Measurements from ENCODE around the gene SPTBN2.

The SPTBN2 gene

GRCh38 chr11:66653123-66653522 is 75.9 kb downstream of the SPTBN2 start:
- Histone ChIP-seq H4K20me1 (ENCODE audit: insufficient read depth, low read length) (peaks cover 52% of the 10 kb centered on the region), H3K9ac (ENCODE audit: low read depth, low read length) (no peak overlapping the region), H3K27me3 (ENCODE audit: insufficient read depth, low read length, poor library complexity) (no peaks in the 10 kb centered on the region), H3K4me2 (ENCODE audit: insufficient read depth, low read length) (no peak overlapping the region), H3K36me3 (ENCODE audit: insufficient read depth, low read length) (peaks cover 77% of the 10 kb centered on the region), H3K4me1 (ENCODE audit: insufficient read depth, low read length) (no peaks in the 10 kb centered on the region), H3K27ac (ENCODE audit: low read length) (no peak overlapping the region), H3K9me3 (ENCODE audit: insufficient read depth, low read length, severe bottlenecking) (no peaks in the 10 kb centered on the region), H3K79me2 (ENCODE audit: insufficient read depth, low read length) (peaks cover 86% of the 10 kb centered on the region), H2AFZ (ENCODE audit: low read depth, low read length) (no peak overlapping the region), H3K4me3 (ENCODE audit: low read depth in 1 of 2, low read length in 2 of 2) (no peak overlapping the region)
- TF ChIP-seq EZH2 (IDR thresholded peaks at IDR 0.05; ENCODE audit: borderline replicate concordance, low read depth, low read length, severe bottlenecking): no peak
- TF ChIP-seq CTCF (IDR thresholded peaks at IDR 0.05; ENCODE audit: borderline replicate concordance, extremely low read depth, low read length, poor library complexity, severe bottlenecking): no peak
- ATAC-seq (ENCODE audit: insufficient read depth, low read depth) (no peak), DNase-seq (no peak)

GRCh38 chr11:66652651-66653050 is 76.4 kb downstream of the SPTBN2 start:
- no peak for DNase-seq
- Histone ChIP-seq H3K9me3 (ENCODE audit: insufficient read depth, low read length, severe bottlenecking) (no peaks in the 10 kb centered on the region), H3K9ac (ENCODE audit: low read depth, low read length) (no peak overlapping the region), H3K4me2 (ENCODE audit: insufficient read depth, low read length) (no peak overlapping the region), H2AFZ (ENCODE audit: low read depth, low read length) (no peak overlapping the region), H3K36me3 (ENCODE audit: insufficient read depth, low read length) (peaks cover 75% of the 10 kb centered on the region), H4K20me1 (ENCODE audit: insufficient read depth, low read length) (peaks cover 55% of the 10 kb centered on the region), H3K4me3 (ENCODE audit: low read depth in 1 of 2, low read length in 2 of 2) (no peak overlapping the region), H3K79me2 (ENCODE audit: insufficient read depth, low read length) (peaks cover 87% of the 10 kb centered on the region), H3K27ac (ENCODE audit: low read length) (no peak overlapping the region), H3K27me3 (ENCODE audit: insufficient read depth, low read length, poor library complexity) (no peaks in the 10 kb centered on the region), H3K4me1 (ENCODE audit: insufficient read depth, low read length) (no peaks in the 10 kb centered on the region)
- no peak for TF ChIP-seq EZH2 (IDR thresholded peaks at IDR 0.05; ENCODE audit: borderline replicate concordance, low read depth, low read length, severe bottlenecking)
- no peak for TF ChIP-seq CTCF (IDR thresholded peaks at IDR 0.05; ENCODE audit: borderline replicate concordance, extremely low read depth, low read length, poor library complexity, severe bottlenecking)
- ATAC-seq (ENCODE audit: insufficient read depth, low read depth): 0 out of 3 replicates have a peak, but pooled peaks have one; percentile 10

- ATAC-seq (ENCODE audit: insufficient read depth, low read depth) (peak; percentile 15; the same call in 1 of the 3 replicates), DNase-seq (no peak)
- Histone ChIP-seq H3K9me3 (ENCODE audit: insufficient read depth, low read length, severe bottlenecking) (no peaks in the 10 kb centered on the region), H3K4me2 (ENCODE audit: insufficient read depth, low read length) (no peak overlapping the region), H3K27me3 (ENCODE audit: insufficient read depth, low read length, poor library complexity) (no peaks in the 10 kb centered on the region), H4K20me1 (ENCODE audit: insufficient read depth, low read length) (peaks cover 71% of the 10 kb centered on the region), H3K9ac (ENCODE audit: low read depth, low read length) (no peak overlapping the region), H3K4me1 (ENCODE audit: insufficient read depth, low read length) (no peaks in the 10 kb centered on the region), H3K4me3 (ENCODE audit: low read depth in 1 of 2, low read length in 2 of 2) (no peak overlapping the region), H3K79me2 (ENCODE audit: insufficient read depth, low read length) (peaks cover 89% of the 10 kb centered on the region), H3K27ac (ENCODE audit: low read length) (no peak overlapping the region), H3K36me3 (ENCODE audit: insufficient read depth, low read length) (peaks cover 79% of the 10 kb centered on the region), H2AFZ (ENCODE audit: low read depth, low read length) (no peak overlapping the region)
- TF ChIP-seq CTCF (IDR thresholded peaks at IDR 0.05; ENCODE audit: borderline replicate concordance, extremely low read depth, low read length, poor library complexity, severe bottlenecking): no peak
- TF ChIP-seq EZH2 (IDR thresholded peaks at IDR 0.05; ENCODE audit: borderline replicate concordance, low read depth, low read length, severe bottlenecking): no peak
These were observed 78.0 kb downstream of the SPTBN2 start for GRCh38 chr11:66651016-66651415.

GRCh38 chr11:66649903-66650302 is 79.1 kb downstream of the SPTBN2 start:
- peaks cover 92% of the 10 kb centered on the region for H3K79me2 ChIP-seq (ENCODE audit: insufficient read depth, low read length)
- H3K9me3 ChIP-seq (ENCODE audit: insufficient read depth, low read length, severe bottlenecking): no peaks in the 10 kb centered on the region
- no peak overlapping the region for H3K4me2 ChIP-seq (ENCODE audit: insufficient read depth, low read length)
- DNase-seq: no peak
- peaks cover 84% of the 10 kb centered on the region for H3K36me3 ChIP-seq (ENCODE audit: insufficient read depth, low read length)
- H3K4me3 ChIP-seq (ENCODE audit: low read depth in 1 of 2, low read length in 2 of 2): no peak overlapping the region
- no peak for TF ChIP-seq EZH2 (IDR thresholded peaks at IDR 0.05; ENCODE audit: borderline replicate concordance, low read depth, low read length, severe bottlenecking)
- no peak for TF ChIP-seq CTCF (IDR thresholded peaks at IDR 0.05; ENCODE audit: borderline replicate concordance, extremely low read depth, low read length, poor library complexity, severe bottlenecking)
- no peak for ATAC-seq (ENCODE audit: insufficient read depth, low read depth)
- no peaks in the 10 kb centered on the region for H3K27me3 ChIP-seq (ENCODE audit: insufficient read depth, low read length, poor library complexity)
- no peak overlapping the region for H3K27ac ChIP-seq (ENCODE audit: low read length)
- peaks cover 76% of the 10 kb centered on the region for H4K20me1 ChIP-seq (ENCODE audit: insufficient read depth, low read length)
- no peak overlapping the region for H2AFZ ChIP-seq (ENCODE audit: low read depth, low read length)
- H3K9ac ChIP-seq (ENCODE audit: low read depth, low read length): no peak overlapping the region
- 0 out of 2 replicates have a peak, but pooled peaks cover 4% of the 10 kb centered on the region for H3K4me1 ChIP-seq (ENCODE audit: insufficient read depth, low read length)
